IMR-90 (cell line): ENCODE measurements around the gene NUDT3. TPM values are rescaled to one million over a fixed set of nuclear protein-coding genes. Genes with fewer than 3 reads are reported as not detected.

Experiments
- ATAC-seq: fragments of 200-7000 bp; cut with Tn5 transposase; 2 replicates; pipeline ENCODE4 v1.9.1; 2020; ENCODE audit warnings: low read depth, mild to moderate bottlenecking, moderate library complexity
- BruUV-seq: library from RNA; stranded (reverse); fragments of 400-500 nt; replicated peaks from 2 replicates; lab custom pipeline; 2021; lab: Mats Ljungman, UMichigan
- CTCF ChIA-PET: fragments of 300-600 bp; formaldehyde crosslinking; extraction: SDS; loops from one replicate; lab custom pipeline; 2021; ENCODE audit warnings: antibody characterized with exemption; lab: Yijun Ruan, JAX
- POLR2A ChIA-PET: fragments of 300-600 bp; sonication (Branson Sonifier 250); formaldehyde crosslinking; loops from one replicate; lab custom pipeline; 2022; ENCODE audit warnings: antibody characterized with exemption; ENCODE audit not compliant: unreplicated experiment; lab: Charles Lee
- DNase-seq: peaks from one replicate; pipeline ENCODE4 v3.0.0; 2013
- H2AFZ ChIP-seq: replicated peaks from 2 replicates; pipeline ENCODE3; 2013; ENCODE audit warnings: low read length, mild to moderate bottlenecking; ENCODE audit not compliant: poor library complexity
- H2AK5ac ChIP-seq: 2 replicates; pipeline ENCODE4 v1.6.1; 2013; ENCODE audit warnings: low read depth, low read length, inconsistent platforms
- H2AK9ac ChIP-seq: replicated peaks from 2 replicates; pipeline ENCODE3; 2013; ENCODE audit warnings: mild to moderate bottlenecking, low read depth, low read length, moderate library complexity; ENCODE audit not compliant: poor library complexity
- H2BK120ac ChIP-seq: 2 replicates; pipeline ENCODE4 v1.6.1; 2013; ENCODE audit warnings: low read depth, low read length, inconsistent platforms
- H2BK15ac ChIP-seq: 3 replicates; pipeline ENCODE4 v1.6.1; 2013; ENCODE audit warnings: low read depth, low read length, inconsistent platforms
- H2BK20ac ChIP-seq: 2 replicates; pipeline ENCODE4 v1.6.1; 2013; ENCODE audit warnings: low read depth, mild to moderate bottlenecking, inconsistent platforms, low read length, moderate library complexity
- H2BK5ac ChIP-seq: 2 replicates; pipeline ENCODE4 v1.6.1; 2013; ENCODE audit warnings: mild to moderate bottlenecking, low read depth, low read length, inconsistent platforms; ENCODE audit not compliant: poor library complexity, severe bottlenecking
- H3K14ac ChIP-seq: replicated peaks from 2 replicates; pipeline ENCODE4 v1.6.1; 2013; ENCODE audit warnings: low read depth, low read length, inconsistent platforms
- H3K18ac ChIP-seq: 2 replicates; pipeline ENCODE4 v1.6.1; 2013; ENCODE audit warnings: low read depth, low read length, control low read depth
- H3K23ac ChIP-seq: 2 replicates; pipeline ENCODE4 v1.6.1; 2013; ENCODE audit warnings: low read depth, low read length, inconsistent platforms
- H3K27ac ChIP-seq: 2 replicates; pipeline ENCODE4 v1.5.1; 2013; ENCODE audit warnings: mild to moderate bottlenecking, control low read depth, low read length; ENCODE audit not compliant: insufficient read depth
- H3K27me3 ChIP-seq: 2 replicates; pipeline ENCODE4 v1.6.1; 2013; ENCODE audit warnings: low read length; ENCODE audit not compliant: control insufficient read depth, insufficient read depth
- H3K36me3 ChIP-seq: 2 replicates; pipeline ENCODE4 v1.6.1; 2013; ENCODE audit warnings: low read length, mixed read lengths; ENCODE audit not compliant: control insufficient read depth, insufficient read depth
- H3K4ac ChIP-seq: 2 replicates; pipeline ENCODE4 v1.6.1; 2013; ENCODE audit warnings: low read depth, low read length, inconsistent platforms
- H3K4me1 ChIP-seq: 2 replicates; pipeline ENCODE4 v1.6.1; 2013; ENCODE audit warnings: low read length, mixed read lengths; ENCODE audit not compliant: control insufficient read depth, insufficient read depth
- H3K4me2 ChIP-seq: 2 replicates; pipeline ENCODE4 v1.6.1; 2013; ENCODE audit warnings: low read depth, mild to moderate bottlenecking, control low read depth, low read length, moderate library complexity
- H3K4me3 ChIP-seq: 2 replicates; pipeline ENCODE4 v1.5.1; 2013; ENCODE audit warnings: low read depth, mild to moderate bottlenecking, control low read depth, low read length, moderate library complexity; ENCODE audit not compliant: insufficient read depth
- H3K56ac ChIP-seq: 2 replicates; pipeline ENCODE4 v1.6.1; 2013; ENCODE audit warnings: low read length, inconsistent platforms; ENCODE audit not compliant: insufficient read depth; ENCODE audit errors: extremely low read depth
- H3K79me1 ChIP-seq, 2 experiments: 2 replicates each; pipeline ENCODE4 v1.6.1; 2013; ENCODE audit warnings: low read length in 2 of 2, inconsistent platforms in 1 of 2, low read depth in 1 of 2
- H3K9ac ChIP-seq: 2 replicates; pipeline ENCODE4 v1.6.1; 2013; ENCODE audit warnings: low read depth, low read length, control low read depth
- H3K9me1 ChIP-seq: 2 replicates; pipeline ENCODE4 v1.6.1; 2013; ENCODE audit warnings: low read length, inconsistent platforms; ENCODE audit not compliant: insufficient read depth
- H3K9me3 ChIP-seq: 2 replicates; pipeline ENCODE4 v1.6.1; 2013; ENCODE audit warnings: low read length; ENCODE audit not compliant: control insufficient read depth, insufficient read depth
- H4K20me1 ChIP-seq: 2 replicates; pipeline ENCODE4 v1.6.1; 2013; ENCODE audit warnings: low read length, inconsistent platforms; ENCODE audit not compliant: insufficient read depth
- H4K5ac ChIP-seq: 2 replicates; pipeline ENCODE4 v1.6.1; 2013; ENCODE audit warnings: mild to moderate bottlenecking, low read depth, low read length, control low read depth
- H4K8ac ChIP-seq, 2 experiments: 2 replicates each; pipeline ENCODE4 v1.6.1; 2013; ENCODE audit warnings: low read depth in 2 of 2, low read length in 2 of 2, control low read depth in 1 of 2, inconsistent platforms in 1 of 2
- H4K91ac ChIP-seq: 2 replicates; pipeline ENCODE4 v1.6.1; 2013; ENCODE audit warnings: low read depth, low read length, inconsistent platforms; ENCODE audit not compliant: insufficient read depth
- CEBPB ChIP-seq: IDR thresholded peaks from 2 replicates; pipeline ENCODE4 v1.6.1; 2012; ENCODE audit warnings: low read depth, low read length, improper control_type of control experiment
- CHD1 ChIP-seq: IDR thresholded peaks from 2 replicates; pipeline ENCODE4 v1.6.1; 2012; ENCODE audit warnings: low read depth, low read length, improper control_type of control experiment
- MAFK ChIP-seq: IDR thresholded peaks from 2 replicates; pipeline ENCODE4 v1.6.1; 2012; ENCODE audit warnings: low read depth, low read length, improper control_type of control experiment
- RCOR1 ChIP-seq: IDR thresholded peaks from 2 replicates; pipeline ENCODE4 v1.6.1; 2012; ENCODE audit warnings: mild to moderate bottlenecking, low read length, improper control_type of control experiment; ENCODE audit not compliant: insufficient replicate concordance
- WGBS, 2 experiments: methylation state at CpG; one replicate each; pipeline versions ENCODE4 v1.1.5 to v1.1.7; 2013; ENCODE audit warnings: missing lambda C conversion rate in 2 of 2; ENCODE audit not compliant: insufficient read length in 1 of 2; ENCODE audit errors: extremely low coverage in 2 of 2; 5-methylcytosine and 5-hydroxymethylcytosine counted together
- dilution Hi-C: fragments of 300-500 bp; cut with HindIII; formaldehyde crosslinking; loops from one replicate; pipeline ENCODE4 v1.14.3; 2018; ENCODE audit warnings: low sequenced_read_pairs; ENCODE audit not compliant: unreplicated experiment
- in situ Hi-C: fragments of 300-500 bp; cut with MboI; formaldehyde crosslinking; loops from 3 replicates; pipeline ENCODE4 v1.14.3; 2019; ENCODE audit warnings: low sequenced_read_pairs, inconsistent platforms, mixed read lengths
- intact Hi-C: fragments of 100-400 bp; cut with micrococcal nuclease; formaldehyde crosslinking; loops from 2 replicates; pipeline ENCODE4 v1.10.0; 2022
- polyA plus RNA-seq, 3 experiments: library from polyadenylated mRNA; depleted of rRNA; stranded (reverse); fragments of >200 nt; gene quantifications; 2 replicates each; pipeline ENCODE4 v1.2.3, GENCODE V29; 2012; ENCODE audit warnings: low replicate concordance in 1 of 3
- total RNA-seq: library from RNA; depleted of rRNA; stranded (reverse); fragments of >200 nt; gene quantifications from 2 replicates; pipeline ENCODE4 v1.2.3, GENCODE V29; 2012
- TF ChIP-seq, protein P1 (sequence below): conservative IDR thresholded peaks from 2 replicates; pipeline ENCODE4 v1.5.1; 2012; ENCODE audit warnings: mild to moderate bottlenecking, low read depth, low read length, improper control_type of control experiment

Gene NUDT3
- total and polyA plus RNA-seq, 2 of the 4 experiments (the other 2 are of a cell fraction), result 10.1 to 17.2 TPM

DNA sequence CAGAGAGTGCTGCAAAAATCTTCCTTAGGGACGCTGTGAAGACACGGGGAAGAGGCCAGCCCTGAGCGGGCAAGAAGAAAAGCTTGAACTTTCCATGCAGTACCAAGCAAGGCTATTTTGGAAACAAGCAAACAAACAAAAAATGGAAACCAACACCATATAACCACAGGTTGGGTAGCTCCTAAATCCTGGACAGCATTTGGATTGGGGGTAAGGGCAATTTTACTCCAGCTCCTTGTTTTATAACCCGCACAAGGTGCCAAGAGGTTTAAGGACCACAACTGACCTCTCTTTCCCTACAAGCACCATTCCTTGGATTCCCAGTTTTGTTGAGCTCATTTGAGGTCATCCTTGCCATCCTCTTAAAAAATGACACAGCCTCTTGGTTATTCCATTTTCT lies 112.3 kb downstream of the NUDT3 start:
- no peak overlapping the region for H3K4ac ChIP-seq
- POLR2A ChIA-PET, result no interaction called here
- DNase-seq (no peak), ATAC-seq (no peak)
- no peak overlapping the region for H3K4me2 ChIP-seq
- H3K9me1 ChIP-seq, result peaks cover 14% of the 10 kb centered on the region; the same call in 1 of the 2 replicates
- peaks cover 4% of the 10 kb centered on the region; the same call in 1 of the 2 replicates for H4K20me1 ChIP-seq
- H4K91ac ChIP-seq, result no peak overlapping the region
- H2BK5ac ChIP-seq, result no peak overlapping the region
- no peak overlapping the region for H2BK120ac ChIP-seq
- dilution Hi-C loops (no loop called here), intact Hi-C loops (no loop called here), in situ Hi-C loops (no loop called here)
- H2AK9ac ChIP-seq, result no peak overlapping the region
- no peak overlapping the region for H3K56ac ChIP-seq
- peaks cover 8% of the 10 kb centered on the region for H3K4me1 ChIP-seq
- H3K79me1 ChIP-seq, result 0 out of 4 replicates have a peak, but pooled peaks cover 0 to 4% of the 10 kb centered on the region in 2 experiments
- H2AFZ ChIP-seq, result no peak overlapping the region
- CTCF ChIA-PET, result no interaction called here
- no peak overlapping the region for H2BK15ac ChIP-seq
- no peak overlapping the region for H3K4me3 ChIP-seq
- peaks cover 6% of the 10 kb centered on the region; the same call in 1 of the 2 replicates for H3K36me3 ChIP-seq
- 100% methylated on average over 1 of the region's 4 CpGs; no CpG with 5 or more reads in 1 of the 2 experiments for WGBS, 2 experiments
- H3K27ac ChIP-seq, result no peak overlapping the region
- H2BK20ac ChIP-seq, result no peak overlapping the region
- TF ChIP-seq, protein P1, sequence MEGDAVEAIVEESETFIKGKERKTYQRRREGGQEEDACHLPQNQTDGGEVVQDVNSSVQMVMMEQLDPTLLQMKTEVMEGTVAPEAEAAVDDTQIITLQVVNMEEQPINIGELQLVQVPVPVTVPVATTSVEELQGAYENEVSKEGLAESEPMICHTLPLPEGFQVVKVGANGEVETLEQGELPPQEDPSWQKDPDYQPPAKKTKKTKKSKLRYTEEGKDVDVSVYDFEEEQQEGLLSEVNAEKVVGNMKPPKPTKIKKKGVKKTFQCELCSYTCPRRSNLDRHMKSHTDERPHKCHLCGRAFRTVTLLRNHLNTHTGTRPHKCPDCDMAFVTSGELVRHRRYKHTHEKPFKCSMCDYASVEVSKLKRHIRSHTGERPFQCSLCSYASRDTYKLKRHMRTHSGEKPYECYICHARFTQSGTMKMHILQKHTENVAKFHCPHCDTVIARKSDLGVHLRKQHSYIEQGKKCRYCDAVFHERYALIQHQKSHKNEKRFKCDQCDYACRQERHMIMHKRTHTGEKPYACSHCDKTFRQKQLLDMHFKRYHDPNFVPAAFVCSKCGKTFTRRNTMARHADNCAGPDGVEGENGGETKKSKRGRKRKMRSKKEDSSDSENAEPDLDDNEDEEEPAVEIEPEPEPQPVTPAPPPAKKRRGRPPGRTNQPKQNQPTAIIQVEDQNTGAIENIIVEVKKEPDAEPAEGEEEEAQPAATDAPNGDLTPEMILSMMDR, result no peak
- TF ChIP-seq CEBPB, result no peak
- TF ChIP-seq RCOR1, result no peak
- TF ChIP-seq MAFK, result no peak
- no peak for TF ChIP-seq CHD1
- H4K5ac ChIP-seq, result no peak overlapping the region
- no peaks in the 10 kb centered on the region for H3K27me3 ChIP-seq
- no peak overlapping the region for H3K14ac ChIP-seq
- BruUV-seq, result no TSS peak
- no peak overlapping the region for H3K18ac ChIP-seq
- no peak overlapping the region for H4K8ac ChIP-seq
- peaks cover 3% of the 10 kb centered on the region for H3K9me3 ChIP-seq
- H2AK5ac ChIP-seq, result no peak overlapping the region
- no peak overlapping the region for H3K23ac ChIP-seq
- no peak overlapping the region for H3K9ac ChIP-seq
